HG03045 (cell line): ENCODE data around the gene ITPKB.

ENCODE experiments used
- ATAC-seq: cut with Tn5 transposase; IDR thresholded peaks from one replicate; pipeline ENCODE4 v1.9.1; 2021; ENCODE audit warnings: mild to moderate bottlenecking, moderate library complexity; ENCODE audit not compliant: unreplicated experiment

The ITPKB gene

GRCh38 chr1:226654668-226655055, 84.4 kb downstream of the ITPKB start:
- ATAC-seq, result no peak

DNA sequence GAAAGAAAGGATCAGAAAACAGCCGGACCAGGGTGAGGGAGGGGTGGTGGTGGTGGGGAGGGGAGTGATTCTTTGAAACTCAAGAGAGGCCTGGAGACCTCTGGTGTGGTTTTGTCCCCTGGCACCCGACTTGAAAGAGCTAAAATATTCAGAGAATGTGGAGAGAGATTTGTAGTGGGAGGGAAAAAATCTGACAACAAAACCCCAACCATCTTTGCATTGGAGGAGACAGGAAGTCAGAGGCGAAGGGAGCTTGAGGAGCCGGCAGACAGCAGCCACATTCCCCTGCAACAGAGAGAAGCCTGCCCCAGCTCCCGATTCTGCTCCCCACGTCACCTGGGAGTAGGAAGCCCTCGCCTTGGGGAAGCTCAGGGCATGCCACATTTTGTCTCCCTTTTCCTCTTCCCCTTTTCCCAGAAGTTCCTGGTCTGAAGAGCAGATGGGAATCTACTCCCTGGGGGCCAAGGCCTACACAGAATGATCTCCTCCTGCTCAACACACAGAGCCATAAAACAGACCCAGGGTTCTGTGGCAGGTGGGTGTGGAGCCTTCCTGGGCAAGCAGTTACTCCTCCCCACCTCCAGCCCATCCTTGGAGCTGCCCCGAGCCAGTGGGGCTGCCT, 84.9 kb downstream of the ITPKB start:
- ATAC-seq, result no peak

- ATAC-seq, result peak; percentile 56
These were observed 85.7 kb downstream of the ITPKB start for GRCh38 chr1:226653311-226653921.

GRCh38 chr1:226652613-226653012, 86.5 kb downstream of the ITPKB start:
- ATAC-seq, result no peak

GRCh38 chr1:226651732-226652105, 87.4 kb downstream of the ITPKB start:
- ATAC-seq, result no peak

DNA sequence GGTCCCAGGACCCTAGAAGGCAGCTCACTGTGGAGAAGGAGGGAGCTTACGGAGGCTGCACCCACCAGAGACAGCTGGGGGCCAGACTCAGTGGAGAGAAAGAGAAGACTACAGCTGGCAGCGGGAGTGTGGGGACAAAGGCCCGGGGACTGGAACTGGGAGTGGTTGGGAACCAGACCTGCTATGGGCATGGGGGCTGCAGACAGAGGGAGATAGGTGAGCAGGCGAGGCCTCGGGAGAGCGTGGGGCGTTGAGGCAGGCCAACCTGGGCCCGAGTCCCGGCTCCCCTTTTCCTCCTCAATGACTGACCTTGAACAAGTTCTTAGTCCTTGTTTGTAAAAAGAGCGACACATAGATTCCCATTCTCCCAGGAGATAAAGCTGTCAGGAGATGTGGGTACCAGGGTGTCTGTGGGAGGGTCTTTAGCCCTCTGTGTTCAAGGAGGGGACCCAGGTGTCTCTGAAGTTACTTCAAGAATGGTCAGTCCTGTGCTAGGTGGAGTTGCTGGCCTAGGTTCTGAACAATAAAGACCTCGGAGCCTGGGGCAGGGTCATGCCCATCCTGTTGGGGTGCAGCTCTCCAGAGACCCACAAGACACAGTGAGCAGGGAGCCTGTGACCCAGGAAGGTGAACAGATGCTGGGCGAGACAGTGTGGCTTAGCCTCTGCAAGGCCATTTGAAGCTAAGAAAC, 87.9 kb downstream of the ITPKB start:
- ATAC-seq, result no peak

DNA sequence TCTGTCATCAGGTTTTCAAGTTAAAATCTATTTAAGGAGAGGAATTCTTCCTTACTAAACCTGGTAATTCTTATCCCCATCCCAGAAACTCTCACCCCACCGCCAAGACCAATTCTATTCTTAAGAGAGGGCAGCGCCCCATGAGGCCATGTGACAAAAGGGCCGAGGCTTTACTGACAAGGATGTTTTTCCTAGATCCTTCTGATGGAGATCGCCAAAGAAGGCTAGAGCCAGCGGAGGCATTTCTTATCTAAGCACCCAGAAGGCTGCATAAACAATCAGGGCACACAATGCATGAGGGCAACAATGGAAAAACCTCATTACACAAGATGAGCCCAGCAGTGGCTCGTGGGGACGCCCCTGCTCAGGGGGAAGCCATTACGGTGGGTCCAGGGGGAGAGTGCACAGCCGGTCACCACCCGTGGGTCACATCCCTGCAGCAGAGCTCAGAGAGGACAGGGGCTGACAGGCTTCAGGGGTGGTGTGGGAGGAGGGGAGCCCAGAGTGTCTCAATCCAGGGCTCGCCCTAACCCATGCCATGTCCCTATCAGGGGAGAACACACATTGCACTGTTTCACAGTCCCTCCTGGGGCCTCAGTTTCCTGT, 88.7 kb downstream of the ITPKB start:
- no peak for ATAC-seq

GRCh38 chr1:226649780-226650179, 89.3 kb downstream of the ITPKB start:
- no peak for ATAC-seq

- ATAC-seq, result no peak
These were observed 89.8 kb downstream of the ITPKB start for GRCh38 chr1:226649244-226649643.

- ATAC-seq, result no peak
These were observed 90.7 kb downstream of the ITPKB start for GRCh38 chr1:226648421-226648820.

- ATAC-seq, result no peak
These were observed 91.4 kb downstream of the ITPKB start for GRCh38 chr1:226647719-226648118.

- ATAC-seq, result no peak
These were observed 92.1 kb downstream of the ITPKB start for GRCh38 chr1:226646870-226647449.

GRCh38 chr1:226646026-226646869, 92.8 kb downstream of the ITPKB start:
- no peak for ATAC-seq

GRCh38 chr1:226645279-226645976, 93.7 kb downstream of the ITPKB start:
- ATAC-seq, result no peak

DNA sequence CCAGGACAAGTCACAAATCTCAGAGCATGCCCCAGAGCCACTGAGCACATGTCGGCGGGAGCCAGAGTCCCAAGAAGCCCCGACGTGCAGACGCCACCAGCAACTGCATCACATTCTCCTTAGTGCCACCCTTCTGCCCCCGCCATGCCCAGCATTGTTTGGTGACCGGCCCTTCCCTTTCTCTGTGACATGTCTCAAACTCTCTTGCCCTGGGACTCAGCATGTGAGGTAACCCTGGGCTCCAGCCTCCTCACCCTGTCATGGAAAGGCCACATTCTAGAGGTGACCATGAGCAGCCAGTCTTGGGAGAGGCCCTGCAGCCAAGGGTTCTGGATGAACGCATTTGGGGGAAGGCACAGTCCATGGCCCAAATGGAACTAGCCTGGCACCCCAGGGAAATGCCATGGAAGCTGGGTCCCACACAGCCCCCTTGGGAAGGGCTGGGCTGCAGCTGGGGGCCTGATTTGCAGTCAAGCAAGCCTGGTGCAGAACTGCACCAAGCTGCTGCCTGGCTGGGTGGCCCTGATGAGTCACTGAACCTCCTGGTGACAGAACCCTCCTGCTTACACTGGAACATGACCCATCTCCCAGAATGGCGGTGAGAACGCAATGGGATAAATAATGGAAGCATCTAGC, 94.4 kb downstream of the ITPKB start:
- ATAC-seq, result no peak

DNA sequence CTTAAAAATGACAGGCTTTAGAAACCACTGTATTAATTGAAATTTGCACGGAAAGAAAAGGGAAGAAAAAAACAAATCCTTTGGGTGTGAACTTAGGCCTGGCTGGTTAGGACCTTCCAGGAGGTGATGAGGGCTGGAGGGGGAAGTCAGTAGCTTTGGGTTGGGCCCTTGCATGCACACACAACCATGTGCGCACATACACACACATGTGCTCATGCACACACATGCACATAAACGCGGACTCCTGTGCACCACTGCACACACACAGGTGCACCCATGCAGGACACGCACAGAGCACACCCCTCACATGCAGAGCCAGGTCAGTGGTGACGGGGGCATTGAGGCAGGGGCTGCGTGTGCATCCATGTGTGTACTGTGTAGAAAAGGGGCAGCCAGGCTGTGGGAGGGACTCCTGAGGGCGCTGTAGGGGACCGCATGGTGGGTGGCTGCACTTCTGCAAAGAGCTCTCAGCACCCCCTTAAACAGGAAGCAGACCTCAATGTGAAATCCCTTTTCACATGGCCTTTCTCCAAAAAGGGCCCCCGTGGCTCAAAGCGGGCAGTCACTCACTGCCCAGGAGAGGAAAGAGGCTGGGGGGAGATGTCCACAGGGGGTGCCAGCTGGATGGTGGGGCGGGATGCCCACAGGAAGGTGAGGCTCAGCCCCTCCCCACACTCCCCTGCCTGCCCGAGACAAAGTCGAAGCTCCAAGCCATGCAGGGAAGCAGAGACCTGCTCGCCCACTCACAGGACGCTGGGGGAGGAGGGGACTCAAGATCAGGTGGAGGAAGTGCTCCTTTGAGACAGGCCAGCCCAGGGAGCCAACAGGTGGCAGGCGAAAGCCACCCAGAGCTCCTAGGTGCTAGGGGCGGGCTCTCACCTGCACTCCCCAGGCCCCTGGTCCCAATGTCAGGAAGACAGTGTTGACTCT, 95.2 kb downstream of the ITPKB start:
- peak; percentile 35 for ATAC-seq

GRCh38 chr1:226643177-226643576, 95.9 kb downstream of the ITPKB start:
- peak; percentile 70 for ATAC-seq

- no peak for ATAC-seq
These were observed 96.7 kb downstream of the ITPKB start for GRCh38 chr1:226642421-226642820.
